ENCODE results near the gene SMYD3. TPM values are rescaled to one million over a fixed set of nuclear protein-coding genes. Genes with fewer than 3 reads are reported as not detected.

Gene SMYD3
- total RNA-seq, 4 donors from 2014 or later: 11.6 to 26.9 (median 18.3) TPM

DNA sequence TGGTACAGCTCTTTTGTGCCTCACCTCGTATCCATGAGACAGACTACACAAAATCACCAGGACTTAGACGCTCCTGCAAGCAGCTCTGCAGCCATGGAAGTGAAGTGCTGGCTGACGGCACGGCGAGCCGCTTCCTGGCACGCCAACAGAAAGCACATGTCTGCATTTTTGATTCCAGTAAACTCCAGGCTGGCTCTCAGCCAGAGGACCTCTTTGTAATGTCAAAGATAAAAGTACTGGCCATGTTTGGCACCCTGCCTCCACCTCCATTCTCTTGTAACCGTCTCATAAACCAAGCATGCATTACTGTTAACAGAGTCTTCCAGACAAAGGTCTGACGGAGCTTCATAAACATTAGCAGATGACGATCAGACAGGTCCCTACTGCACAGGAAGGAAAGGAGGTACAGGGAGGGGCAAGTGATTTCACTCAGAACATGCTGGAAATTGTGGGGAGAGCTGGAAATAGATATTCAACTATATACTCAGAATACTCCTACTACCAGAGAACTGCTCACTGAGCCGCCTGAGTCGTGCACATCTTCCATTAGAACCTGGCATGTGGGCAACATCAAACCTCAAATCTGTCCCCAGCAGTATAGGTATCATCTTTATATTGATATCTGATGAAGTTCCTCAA is 632.0 kb downstream of the SMYD3 start:
- Histone ChIP-seq H3K27me3 (no peaks in the 10 kb centered on the region), H3K4me1 (peaks cover 0 to 26% (median 5%) of the 10 kb centered on the region in 3 donors), H3K4me3 (no peak overlapping the region), H3K27ac (peak overlapping the region in 2 of 4 donors; percentile 19 to 41), H3K36me3 (no peaks in the 10 kb centered on the region), H3K9me3 (no peaks in the 10 kb centered on the region)
- no peak for ATAC-seq
- WGBS, 2 donors (ENCODE audit: low coverage in 1 of 2): 7 to 29% methylated on average over 5 to 12 of the region's 12 CpGs
- TF ChIP-seq, protein P1, sequence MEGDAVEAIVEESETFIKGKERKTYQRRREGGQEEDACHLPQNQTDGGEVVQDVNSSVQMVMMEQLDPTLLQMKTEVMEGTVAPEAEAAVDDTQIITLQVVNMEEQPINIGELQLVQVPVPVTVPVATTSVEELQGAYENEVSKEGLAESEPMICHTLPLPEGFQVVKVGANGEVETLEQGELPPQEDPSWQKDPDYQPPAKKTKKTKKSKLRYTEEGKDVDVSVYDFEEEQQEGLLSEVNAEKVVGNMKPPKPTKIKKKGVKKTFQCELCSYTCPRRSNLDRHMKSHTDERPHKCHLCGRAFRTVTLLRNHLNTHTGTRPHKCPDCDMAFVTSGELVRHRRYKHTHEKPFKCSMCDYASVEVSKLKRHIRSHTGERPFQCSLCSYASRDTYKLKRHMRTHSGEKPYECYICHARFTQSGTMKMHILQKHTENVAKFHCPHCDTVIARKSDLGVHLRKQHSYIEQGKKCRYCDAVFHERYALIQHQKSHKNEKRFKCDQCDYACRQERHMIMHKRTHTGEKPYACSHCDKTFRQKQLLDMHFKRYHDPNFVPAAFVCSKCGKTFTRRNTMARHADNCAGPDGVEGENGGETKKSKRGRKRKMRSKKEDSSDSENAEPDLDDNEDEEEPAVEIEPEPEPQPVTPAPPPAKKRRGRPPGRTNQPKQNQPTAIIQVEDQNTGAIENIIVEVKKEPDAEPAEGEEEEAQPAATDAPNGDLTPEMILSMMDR (IDR thresholded peaks at IDR 0.05): no peak
- peak; percentile 91 for TF ChIP-seq POLR2AphosphoS5 (IDR thresholded peaks at IDR 0.05)

DNA sequence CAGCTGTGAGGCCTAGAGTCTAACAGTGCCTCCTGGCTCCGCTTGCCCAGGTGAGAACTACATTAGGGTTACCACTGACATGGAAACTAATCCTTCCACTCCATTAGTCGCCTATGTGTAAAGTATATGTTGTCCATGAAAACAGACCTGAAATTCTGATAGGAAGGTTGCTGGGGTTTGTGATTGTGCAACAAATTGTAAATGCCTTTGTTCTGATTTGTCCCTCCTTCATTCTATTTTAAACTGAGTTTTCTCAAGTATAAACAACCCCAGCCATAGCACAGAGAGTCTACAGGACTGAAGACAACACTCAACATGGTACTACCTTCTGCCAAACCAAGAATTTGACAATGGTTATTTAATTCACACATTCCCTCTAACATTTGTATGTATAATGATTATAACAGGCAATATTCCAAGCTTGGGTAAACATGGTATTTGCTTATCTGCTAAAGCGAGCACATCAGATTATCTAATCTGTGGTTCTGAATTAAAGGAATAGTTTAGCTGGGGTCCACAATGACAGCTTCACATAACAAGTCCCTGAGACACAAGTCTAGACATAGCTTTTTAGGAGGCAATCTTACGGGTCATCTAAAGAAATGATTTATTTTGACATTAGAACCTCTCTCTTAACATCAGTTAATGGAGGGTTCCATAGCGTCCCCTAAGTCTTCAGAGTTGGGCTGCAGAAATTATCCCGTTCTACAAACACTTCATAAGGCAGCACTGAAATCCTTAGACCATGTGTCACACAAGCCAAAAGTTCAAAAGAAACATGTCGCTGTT is 633.0 kb downstream of the SMYD3 start:
- 78 to 88% methylated on average over 6 to 7 of the region's 7 CpGs for WGBS, 2 donors (ENCODE audit: low coverage in 1 of 2)
- TF ChIP-seq POLR2A (IDR thresholded peaks at IDR 0.05) (no peak), EP300 (IDR thresholded peaks at IDR 0.05) (no peak), POLR2AphosphoS5 (IDR thresholded peaks at IDR 0.05) (no peak)
- TF ChIP-seq, protein P1 (IDR thresholded peaks at IDR 0.05): no peak
- no peaks in the 10 kb centered on the region for H3K36me3 ChIP-seq
- no peaks in the 10 kb centered on the region for H3K27me3 ChIP-seq
- H3K9me3 ChIP-seq: no peaks in the 10 kb centered on the region
- peaks cover 0 to 26% (median 5%) of the 10 kb centered on the region in 3 donors for H3K4me1 ChIP-seq
- H3K27ac ChIP-seq: peak overlapping the region in 1 of 4 donors; percentile 41
- no peak for ATAC-seq
- H3K4me3 ChIP-seq: no peak overlapping the region

DNA sequence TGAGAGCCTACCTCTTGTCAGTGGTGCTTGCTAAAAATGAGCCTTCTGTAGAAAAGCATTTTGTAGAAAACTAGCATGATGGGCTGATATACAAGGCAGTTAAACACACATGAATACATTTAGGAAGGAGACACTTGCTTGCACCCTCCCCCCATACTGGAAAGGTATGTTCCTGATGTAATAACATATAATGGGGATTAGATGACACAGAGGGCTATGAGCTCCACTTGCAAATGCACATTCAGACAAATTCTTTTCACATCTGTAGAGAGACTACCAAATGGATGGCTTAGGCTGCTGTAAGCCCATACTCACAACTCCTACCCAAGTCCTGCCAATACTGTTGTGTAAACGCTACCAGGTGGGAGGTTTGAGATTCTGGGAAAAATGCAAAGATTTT is 634.0 kb downstream of the SMYD3 start:
- H3K27ac ChIP-seq: no peak overlapping the region
- no peaks in the 10 kb centered on the region for H3K27me3 ChIP-seq
- no peaks in the 10 kb centered on the region for H3K9me3 ChIP-seq
- peaks cover 0 to 26% (median 5%) of the 10 kb centered on the region in 3 donors for H3K4me1 ChIP-seq
- H3K4me3 ChIP-seq: no peak overlapping the region
- WGBS, 2 donors (ENCODE audit: low coverage in 1 of 2): 100% methylated on average over 1 of the region's 1 CpG; no CpG with 5 or more reads in 1 of the 2 donors
- TF ChIP-seq POLR2A (IDR thresholded peaks at IDR 0.05) (no peak), POLR2AphosphoS5 (IDR thresholded peaks at IDR 0.05) (no peak), EP300 (IDR thresholded peaks at IDR 0.05) (no peak)
- TF ChIP-seq, protein P1 (IDR thresholded peaks at IDR 0.05): no peak
- no peaks in the 10 kb centered on the region for H3K36me3 ChIP-seq
- no peak for ATAC-seq

DNA sequence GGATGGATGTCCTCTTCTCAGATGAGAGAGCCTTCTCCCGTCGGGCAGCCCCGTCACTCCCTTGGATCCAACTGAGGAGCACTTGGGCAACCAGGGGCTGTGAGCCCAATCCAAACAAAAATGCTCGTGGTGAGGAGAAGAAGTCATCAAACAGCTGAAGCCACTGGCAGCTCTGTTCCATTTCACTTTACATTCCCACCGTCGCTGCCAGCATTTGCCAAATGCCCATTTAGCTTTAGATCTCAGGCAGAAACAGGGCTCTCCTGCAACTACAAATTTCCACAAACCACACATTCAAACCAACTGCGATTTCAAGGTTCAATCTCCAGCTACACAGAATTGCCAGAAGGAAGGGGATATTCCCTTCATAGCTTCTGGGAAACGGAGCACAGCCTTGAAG is 634.6 kb downstream of the SMYD3 start:
- H3K27me3 ChIP-seq: no peaks in the 10 kb centered on the region
- H3K4me1 ChIP-seq: peaks cover 0 to 26% (median 5%) of the 10 kb centered on the region in 3 donors
- no peak overlapping the region for H3K27ac ChIP-seq
- H3K9me3 ChIP-seq: no peaks in the 10 kb centered on the region
- ATAC-seq: no peak
- no peaks in the 10 kb centered on the region for H3K36me3 ChIP-seq
- TF ChIP-seq EP300 (IDR thresholded peaks at IDR 0.05) (no peak), POLR2A (IDR thresholded peaks at IDR 0.05) (no peak)
- TF ChIP-seq, protein P1 (IDR thresholded peaks at IDR 0.05): no peak
- WGBS, 2 donors (ENCODE audit: low coverage in 1 of 2): 89 to 100% methylated on average over 4 to 7 of the region's 8 CpGs
- no peak overlapping the region for H3K4me3 ChIP-seq

Measured in gastroesophageal sphincter (tissue), 4 donors.